Stimulated activated naive CD8-positive, alpha-beta T cell treated with anti-CD3 and anti-CD28 coated beads, Interleukin-15, Interleukin-2, amounts not matched to agents 100 U/mL and 50 U/mL, for 24 hours (primary cell): ENCODE results near the gene POU2AF3.
A peak's percentile ranks its signal among the peaks of the same experiment; 100 is the strongest.
"Not testable (repeated sequence)": the region's sequence is repeated elsewhere in the genome, so short reads cannot be mapped to it uniquely, and the experiment has no call there.

Source experiments
- ATAC-seq: fragments of 150-1000 bp; cut with Tn5 transposase; one replicate; pipeline ENCODE4 v1.10.0; 2021
- DNase-seq: peaks from one replicate; pipeline ENCODE4 v3.0.0; 2021

POU2AF3 gene, protein sequence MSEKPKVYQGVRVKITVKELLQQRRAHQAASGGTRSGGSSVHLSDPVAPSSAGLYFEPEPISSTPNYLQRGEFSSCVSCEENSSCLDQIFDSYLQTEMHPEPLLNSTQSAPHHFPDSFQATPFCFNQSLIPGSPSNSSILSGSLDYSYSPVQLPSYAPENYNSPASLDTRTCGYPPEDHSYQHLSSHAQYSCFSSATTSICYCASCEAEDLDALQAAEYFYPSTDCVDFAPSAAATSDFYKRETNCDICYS

DNA sequence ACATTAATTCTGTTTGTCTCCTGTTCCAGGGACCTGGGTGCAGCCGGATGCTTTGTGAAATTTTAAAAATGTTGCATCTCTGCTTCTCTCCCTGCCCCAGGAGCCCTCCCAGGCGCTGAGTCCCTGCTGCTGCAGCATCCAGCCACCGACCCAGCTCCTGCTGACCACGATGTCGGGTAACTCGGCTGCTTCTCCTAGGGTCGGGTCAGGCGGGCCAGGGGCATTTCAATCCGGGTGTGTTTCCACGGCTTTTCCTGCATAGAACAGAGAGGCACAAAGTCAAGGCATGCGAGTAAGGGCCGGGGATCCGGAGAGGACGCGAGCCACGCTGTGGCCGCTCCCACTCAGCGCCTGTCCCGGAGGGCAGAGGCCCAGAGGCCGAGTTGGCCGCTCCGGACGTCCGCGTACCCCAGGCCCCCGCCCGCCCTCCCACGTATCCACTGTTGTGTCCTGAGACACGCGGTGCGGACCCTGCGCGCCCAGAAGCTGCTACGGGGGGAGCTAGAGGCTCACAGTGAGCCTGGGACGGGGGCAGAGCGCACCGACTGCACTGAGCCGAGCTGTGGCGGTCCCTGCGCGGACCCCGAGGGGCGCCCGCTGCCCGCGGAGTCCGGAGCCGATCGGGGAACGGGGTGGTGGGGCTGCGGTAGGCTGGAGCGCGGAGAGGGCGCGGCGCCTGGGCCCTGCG is at the start of gene POU2AF3:
Gene POU2AF3, plus strand, starts transcription at position 134 of the 688 bp plus-strand sequence. Its CDS starts 36 bp downstream, at position 170.
- peak; percentile 9 for DNase-seq
- no peak for ATAC-seq

DNA sequence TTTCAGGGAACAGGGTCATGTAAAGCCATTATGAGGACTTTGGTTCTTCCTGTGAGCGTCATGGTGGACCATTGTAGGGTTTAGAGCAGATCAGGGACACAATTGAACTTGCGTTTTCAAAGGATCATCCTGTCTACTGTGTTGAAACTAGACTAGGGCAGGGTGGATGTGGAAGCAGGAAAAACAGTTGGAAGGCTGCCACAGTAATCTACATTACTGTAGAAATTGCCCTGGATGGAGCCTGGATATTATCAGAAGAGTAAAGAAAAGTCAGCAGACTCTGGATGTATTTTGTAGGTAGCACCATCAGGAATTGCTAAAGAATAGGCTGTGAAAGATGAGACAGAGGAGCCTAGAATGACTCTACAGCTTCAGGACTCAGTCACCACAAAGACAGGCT is 47.4 kb upstream of the POU2AF3 start:
- no peak for DNase-seq
- no peak for ATAC-seq

DNA sequence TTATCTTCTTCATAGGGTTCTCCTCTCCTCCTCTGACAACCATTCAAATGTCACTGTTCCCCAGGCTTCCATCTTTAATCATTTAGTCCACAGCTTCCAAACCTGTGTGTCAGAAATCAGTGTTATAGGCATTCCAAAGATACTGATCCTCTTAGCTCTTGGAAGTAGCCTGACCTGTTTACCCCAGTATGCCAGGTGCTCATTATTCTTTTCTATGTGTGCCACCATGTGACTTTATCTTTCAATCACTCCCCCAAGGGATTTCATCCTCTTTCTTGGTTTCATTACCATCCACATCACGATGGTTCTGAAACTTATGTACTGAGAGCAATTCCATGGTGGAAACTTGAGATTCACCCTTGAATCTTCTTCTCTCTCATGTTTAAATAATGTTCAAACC is 45.2 kb upstream of the POU2AF3 start:
- ATAC-seq (no peak), DNase-seq (no peak)

DNA sequence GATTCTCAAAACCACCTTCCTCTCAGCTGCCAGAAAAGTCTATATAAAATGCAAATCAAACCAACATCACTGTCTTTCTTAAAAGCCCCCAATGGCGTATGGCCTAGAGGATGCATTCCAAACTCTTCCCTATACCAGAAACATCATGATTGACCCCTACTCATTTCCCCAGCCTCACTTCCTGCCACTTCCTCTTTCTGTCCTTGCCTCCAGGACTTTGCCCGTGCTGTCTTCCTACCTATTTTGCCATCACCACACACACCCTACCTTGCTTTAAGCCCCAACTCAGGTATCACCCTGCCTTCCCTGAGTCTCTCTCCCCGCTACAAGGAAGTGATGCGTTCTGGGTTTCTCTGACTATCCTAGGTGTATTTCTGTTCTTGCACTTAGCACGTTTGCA is 44.7 kb upstream of the POU2AF3 start:
- ATAC-seq (no peak), DNase-seq (no peak)

DNA sequence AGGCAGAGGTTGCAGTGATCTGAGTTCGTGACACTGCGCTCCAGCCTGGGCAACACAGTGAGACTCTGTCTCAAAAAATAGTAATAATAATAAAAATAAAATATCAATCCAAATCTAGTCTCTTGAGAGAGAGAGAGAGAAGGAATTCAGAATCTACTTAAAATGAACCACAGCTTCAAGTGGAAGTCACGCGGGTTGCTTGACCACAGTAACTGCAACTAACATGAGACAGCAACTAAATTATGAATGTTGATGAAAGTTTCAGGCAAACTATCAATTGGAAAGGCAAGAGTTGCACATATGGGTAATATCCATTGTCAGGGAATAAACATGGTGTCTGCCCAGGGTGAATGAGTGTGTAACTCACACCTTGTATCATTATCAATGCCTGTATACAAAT is 40.3 kb upstream of the POU2AF3 start:
- ATAC-seq = no peak
- DNase-seq = no peak

DNA sequence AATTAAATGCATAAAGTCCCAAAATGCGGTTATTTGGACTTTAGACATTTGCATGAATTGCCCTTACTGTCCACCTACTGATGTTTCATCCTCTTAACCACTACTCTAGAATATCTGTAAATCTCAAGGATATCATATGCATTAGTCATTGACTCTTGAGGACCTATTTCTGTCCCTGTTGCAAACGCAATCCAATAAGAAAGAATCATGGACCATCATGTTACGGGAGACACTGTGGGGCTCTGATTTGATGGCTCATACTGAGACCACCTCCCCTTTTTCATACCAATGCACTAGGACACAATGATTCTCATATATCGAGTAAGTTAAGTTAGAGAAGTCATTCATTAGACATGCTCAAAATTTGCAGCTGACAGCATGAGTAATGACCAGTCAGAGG is 38.5 kb upstream of the POU2AF3 start:
- ATAC-seq = no peak
- no peak for DNase-seq

DNA sequence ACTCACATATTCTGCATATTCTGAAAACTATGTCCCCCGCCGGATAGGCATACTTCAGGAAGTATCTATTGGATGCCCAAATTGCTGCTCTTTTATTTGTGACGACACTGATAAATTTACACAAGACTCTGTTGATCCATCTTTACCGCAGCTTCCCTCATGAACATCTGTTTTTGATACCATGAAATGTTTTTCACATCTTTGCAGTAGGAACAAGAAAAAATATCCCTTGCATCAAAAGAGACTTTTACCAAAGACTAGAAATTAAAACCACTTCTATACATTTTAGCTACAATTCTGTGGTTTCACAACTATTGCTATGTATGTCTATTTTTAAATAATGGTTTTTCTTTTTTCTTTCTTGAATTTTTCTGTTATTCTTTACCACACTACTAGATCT is 37.5 kb upstream of the POU2AF3 start:
- ATAC-seq (no peak), DNase-seq (no peak)

DNA sequence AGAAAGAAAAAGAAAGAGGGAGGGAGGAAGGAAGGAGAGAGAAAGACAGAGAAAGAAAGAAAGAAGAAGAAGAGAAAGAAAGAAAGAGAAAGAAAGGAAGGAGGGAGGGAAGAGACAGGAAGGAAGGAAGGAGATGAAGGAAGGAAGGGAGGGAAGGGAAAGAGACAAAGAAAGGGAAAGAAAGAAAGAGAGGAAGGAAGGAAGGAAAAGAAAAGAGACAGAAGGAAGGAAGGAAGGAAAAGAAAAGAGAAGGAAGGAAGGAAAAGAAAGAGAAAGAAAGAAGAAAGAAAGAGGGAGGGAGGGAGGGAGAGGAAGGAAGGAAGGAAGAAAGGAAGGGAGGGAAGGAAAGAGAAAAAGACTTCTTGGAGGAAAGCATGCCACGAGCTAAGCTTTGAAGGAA is 33.7 kb upstream of the POU2AF3 start:
- ATAC-seq (no peak), DNase-seq (no peak)

DNA sequence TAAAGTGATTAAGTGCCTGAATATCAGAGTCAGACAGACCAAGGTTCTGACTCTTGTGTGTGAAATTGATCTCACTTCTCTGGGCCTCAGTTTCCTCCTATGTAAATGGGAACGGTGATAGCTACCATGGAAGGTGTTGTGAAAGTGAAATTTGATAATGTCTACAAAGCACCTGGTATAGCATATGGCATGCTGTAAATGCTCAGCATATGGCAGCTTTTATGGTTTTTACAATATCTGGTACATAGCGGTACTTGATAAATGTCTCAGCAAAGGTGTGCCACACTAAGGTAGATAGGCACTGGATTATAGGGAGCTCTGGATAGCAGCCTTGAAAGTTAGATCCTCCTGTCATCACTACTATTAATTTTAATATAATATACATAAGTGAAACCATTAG is 32.9 kb upstream of the POU2AF3 start:
- no peak for ATAC-seq
- no peak for DNase-seq

DNA sequence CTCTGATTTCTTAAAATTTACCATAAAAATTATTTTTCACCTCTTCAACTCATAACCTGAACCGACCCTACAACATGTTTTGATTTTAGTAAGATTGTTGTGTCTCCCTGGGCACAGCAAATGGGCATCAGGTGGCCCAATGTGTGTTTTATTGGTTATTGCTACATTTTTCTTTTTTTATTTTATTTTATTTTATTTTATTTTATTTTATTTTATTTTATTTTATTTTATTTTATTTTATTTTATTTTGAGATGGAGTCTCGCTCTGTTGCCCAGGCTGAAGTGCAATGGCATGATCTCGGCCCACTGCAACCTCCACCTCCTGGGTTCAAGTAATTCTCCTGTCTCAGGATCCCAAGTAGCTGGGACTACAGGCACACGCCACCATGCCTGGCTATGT is 30.0 kb upstream of the POU2AF3 start:
- not testable (repeated sequence) for DNase-seq, ATAC-seq

DNA sequence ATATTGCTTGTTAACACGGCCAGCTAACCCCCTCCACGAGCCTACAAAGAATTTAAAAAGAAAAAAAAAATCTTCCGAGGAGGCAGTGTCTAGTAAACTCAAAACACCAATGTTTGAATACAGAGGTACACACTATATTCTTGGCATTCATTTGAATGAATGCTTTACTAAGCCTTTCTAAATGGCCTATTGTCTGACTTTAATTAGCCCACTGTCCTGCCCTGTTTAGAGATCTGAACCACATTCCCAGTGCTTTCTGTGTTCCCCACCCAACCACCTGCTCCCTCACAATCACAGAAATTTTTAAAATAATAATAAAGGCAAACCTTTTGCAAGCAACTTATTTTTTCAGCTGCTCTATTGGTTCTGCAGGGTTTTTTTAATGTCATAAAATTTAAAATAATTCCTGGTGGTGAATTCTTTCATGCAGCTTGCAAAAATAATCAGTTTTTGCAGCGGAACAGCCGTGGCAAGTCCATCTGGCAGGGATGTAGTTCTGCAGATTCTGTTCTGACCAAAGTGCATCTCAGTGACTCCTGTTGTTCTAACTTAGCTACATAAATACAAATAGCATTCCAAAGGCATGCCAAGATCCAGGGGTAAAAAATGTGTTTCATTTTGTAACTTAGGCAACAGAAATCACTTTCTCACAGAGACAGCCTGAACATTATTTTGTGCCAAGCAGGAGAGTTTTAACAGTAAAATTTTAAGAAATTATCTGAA is 29.0 kb upstream of the POU2AF3 start:
- DNase-seq = no peak
- ATAC-seq = no peak

DNA sequence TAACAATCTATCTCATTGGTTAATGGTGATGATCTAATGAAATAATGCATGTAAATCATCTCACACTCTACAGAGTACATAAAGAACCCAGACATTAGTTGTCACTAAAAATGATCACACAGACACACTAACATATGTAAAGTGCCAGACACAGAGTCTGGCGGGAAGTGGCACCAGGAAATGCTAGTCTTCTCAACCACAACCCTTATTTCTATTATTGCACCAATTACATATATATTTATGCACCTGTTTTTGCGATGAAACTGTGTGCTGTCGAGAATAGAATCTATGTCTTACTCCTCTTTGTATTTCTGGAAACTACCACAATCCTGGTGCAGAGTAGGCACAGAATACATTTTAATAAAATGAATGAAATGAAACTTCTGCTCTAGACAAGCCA is 25.9 kb upstream of the POU2AF3 start:
- no peak for DNase-seq
- ATAC-seq = no peak

DNA sequence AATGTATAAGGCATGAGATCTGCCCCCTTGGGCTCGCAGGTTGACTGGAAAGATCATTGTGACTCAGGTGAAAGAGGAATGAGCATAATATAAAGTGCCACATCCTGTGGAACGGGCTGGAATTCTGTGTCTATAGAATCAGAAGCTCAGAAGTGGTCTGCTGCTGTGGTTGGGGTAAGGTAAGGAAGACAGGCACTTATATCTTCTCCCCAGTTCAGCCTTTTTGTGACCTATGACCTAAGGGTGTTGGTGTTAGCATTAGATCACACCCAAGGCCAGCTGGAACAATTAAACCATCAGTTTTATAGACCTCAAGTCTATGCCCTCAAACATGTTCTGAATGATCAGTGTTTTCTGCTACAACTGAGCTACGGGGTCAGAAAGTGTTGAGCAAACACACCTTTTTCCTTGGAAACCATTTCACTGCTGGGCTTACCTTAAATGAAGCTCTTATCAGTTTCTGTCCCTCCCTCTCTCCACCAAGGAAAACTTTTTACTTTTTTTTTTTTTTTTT is 15.7 kb upstream of the POU2AF3 start:
- ATAC-seq (no peak), DNase-seq (no peak)

DNA sequence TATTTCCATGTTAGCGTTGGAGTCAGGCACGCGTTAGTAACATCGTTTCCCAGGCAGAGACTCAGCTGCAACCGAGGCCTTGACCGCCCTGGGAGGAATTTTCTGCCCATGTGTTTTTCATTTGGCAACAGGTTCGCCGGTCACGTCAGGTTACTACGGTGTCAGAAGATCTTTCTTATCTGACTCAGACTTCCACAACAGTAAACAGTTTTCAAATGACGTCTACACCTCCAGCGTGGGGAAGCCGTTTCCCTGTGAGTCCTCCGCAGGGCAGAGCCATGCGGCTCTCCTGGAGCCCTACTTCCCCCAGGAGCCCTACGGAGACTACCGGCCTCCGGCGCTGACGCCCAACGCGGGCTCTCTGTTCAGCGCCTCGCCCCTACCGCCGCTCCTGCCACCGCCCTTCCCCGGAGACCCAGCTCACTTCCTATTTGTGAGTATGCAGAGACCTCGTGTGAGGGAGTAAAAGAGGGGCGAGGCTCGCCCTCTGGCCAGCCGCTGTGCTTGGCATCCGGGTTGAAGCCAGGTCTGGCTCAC is 14.3 kb upstream of the POU2AF3 start:
- DNase-seq (no peak), ATAC-seq (no peak)

DNA sequence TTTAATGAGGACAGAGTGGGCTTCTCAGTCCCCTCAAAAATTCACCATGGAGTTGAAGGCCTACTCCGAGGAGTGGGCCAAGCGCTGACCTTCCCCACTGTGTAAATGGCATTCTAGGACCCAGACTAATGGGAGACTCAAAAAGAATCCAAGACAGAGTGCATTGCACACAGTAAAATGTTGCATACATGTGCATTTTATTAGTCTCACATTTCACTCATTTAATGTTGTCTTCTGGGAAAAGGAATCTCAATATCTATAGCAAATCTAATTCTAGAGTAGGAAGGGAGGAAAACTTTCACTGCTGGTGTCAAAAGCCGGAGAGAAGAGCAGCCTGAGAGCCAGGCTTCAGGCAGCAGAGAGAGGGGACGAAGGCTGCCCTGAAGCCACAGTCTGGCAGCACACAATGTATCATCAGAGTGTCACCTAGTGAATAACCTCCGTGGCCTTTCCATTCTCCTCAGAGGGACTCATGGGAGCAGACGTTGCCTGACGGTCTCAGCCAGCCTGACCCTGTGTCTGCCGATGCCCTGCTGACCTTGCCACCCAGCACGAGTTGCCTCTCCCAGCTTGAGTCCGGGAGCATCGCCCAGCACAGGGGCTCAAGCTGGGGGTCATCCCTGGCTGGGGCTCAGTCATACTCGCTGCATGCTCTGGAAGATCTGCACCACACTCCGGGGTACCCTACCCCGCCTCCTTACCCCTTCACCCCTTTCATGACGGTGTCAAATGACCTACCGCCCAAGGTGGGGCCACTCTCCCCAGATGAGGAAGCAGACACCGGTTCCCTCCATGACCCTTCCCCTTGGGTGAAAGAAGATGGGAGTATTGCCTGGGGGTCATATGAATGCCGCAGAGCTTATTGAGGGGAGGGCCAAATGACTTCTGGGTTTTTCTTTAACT is 12.9 kb upstream of the POU2AF3 start:
- no peak for ATAC-seq
- DNase-seq = no peak

DNA sequence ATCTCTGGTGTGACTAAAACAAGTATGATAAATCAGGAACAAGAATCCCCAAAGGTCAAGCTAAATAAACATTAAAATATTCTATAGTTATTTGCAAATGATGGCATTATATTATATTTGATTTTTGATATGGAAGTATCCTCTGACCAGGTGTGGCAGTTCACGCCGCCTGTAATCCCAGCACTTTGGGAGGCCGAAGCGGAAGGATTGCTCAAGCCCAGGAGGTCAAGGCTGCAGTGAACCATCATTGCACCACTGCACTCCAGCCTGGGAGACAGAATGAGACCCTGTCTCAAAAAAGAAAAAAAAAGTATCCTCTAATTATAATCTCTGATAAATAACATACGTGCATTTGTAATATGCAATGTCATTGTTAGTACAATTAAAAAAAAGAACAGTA is 6.6 kb upstream of the POU2AF3 start:
- ATAC-seq = no peak
- no peak for DNase-seq

DNA sequence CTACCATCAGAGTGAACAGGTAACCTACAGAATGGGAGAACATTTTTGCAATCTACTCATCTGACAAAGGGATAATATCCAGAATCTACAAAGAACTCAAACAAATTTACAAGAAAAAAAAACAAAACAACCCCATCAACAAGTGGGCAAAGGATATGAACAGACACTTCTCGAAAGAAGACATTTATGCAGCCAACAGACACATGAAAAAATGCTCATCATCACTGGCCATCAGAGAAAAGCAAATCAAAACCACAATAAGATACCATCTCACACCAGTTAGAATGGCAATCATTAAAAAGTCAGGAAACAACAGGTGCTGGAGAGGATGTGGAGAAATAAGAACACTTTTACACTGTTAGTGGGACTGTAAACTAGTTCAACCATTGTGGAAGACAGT is 5.9 kb upstream of the POU2AF3 start:
- ATAC-seq, DNase-seq: not testable (repeated sequence)

DNA sequence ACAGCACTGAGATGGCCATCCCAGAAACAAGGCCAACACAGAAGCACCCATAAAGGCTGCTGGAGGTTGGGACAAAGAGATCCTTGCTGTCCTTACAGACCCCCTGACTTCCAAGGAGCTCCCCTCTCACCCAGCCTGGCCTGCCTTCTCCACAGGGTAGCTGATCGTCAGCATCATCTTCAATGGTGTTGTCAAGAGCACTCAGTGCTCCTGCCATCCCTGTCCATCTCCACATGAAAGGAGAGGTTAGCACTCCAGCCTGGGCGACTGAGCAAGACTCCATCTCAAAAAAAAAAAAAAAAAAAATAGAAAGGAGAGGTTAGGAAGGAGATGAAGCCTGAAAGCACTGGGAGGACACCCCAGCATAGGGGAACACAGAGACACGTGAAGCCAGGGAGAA is 2.1 kb upstream of the POU2AF3 start:
- DNase-seq (no peak), ATAC-seq (no peak)

DNA sequence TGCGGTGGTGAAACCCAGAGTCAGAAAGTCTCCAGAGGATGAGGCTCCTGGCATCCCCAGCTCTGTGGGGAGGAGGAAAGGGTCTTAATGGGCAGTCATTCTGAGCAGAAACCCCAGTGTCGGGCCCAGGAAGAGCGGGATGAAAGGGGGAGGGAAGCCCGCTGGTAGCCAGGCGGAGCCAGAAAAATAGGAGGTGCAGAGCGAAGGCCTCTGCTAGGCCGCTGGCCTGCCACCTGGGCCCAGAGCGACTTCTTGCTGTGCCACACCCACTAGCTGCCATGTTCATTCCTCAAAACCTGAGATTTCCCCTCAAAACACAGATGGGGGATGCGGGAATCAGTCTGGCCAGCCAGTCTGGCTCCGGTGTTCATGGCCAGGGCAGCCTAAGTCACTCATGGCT is 650 bp upstream of the POU2AF3 start:
- no peak for ATAC-seq

DNA sequence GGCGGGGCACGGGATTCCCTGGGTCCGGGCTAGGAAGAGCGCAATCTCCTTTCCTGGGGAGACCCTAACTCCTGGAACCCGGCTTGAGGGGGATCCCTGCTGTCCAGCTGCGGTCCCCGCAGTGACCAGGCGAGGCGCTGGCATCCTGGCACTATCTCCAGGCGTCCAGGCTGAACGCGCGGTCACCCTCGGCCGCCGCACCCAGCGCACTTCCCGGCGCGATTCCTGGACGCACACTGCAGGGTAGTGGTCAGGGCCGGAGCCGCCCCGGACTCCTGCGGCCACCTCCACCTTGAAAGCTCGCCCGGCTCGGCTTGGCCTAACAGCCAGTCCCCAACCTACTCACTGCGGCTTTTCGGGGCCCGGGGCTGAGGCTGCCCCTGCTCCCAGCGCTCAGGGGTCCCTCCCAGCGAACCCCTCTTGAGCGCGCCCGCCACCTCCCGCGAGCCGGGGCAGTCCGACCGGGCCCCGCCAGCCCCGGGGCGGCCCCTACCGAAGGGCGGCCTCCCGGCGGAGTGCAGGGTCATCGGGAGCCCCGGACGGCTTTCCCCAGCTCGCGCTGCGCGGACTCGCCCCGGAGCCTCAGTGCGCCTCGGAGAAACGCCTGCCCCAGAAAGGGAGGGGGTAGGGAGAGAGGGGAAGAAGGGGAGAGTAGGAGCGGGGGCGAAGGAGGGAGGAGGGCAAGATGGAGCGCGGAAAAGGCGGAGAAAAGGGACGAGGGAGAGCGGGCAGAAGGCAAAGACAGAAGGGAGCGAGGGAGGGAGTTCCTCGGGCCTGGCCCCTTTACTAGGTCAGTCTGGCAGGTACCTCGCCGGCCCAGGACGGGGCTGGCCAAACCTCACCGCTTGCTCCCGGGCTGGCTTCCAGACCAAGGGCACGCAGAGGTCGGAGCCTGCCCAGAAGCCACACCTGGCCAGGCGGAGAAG is 1.0 kb downstream of the POU2AF3 start:
- ATAC-seq (peak; percentile 33), DNase-seq (peak; percentile 34)

More for the DNA sequence above, 650 bp upstream of the POU2AF3 start:
- no peak for DNase-seq

DNA sequence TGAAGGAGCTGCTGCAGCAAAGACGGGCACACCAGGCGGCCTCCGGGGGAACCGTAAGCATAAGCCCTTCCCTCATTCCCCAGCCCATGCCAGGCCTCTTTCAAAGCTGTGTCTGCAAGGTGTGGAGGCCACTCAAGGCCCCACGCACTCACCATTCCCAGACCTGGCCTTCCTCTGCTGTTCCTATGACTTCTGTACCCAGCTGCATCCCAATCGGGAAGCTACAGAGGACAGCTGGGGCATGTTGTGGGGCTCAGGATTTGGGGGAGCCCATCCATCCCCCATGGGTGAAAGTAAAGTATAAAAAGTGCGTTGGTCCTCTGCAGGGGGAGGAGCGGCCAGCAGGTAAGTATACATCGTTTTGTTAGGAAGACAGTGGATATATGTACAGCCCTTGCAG is 2.2 kb downstream of the POU2AF3 start:
- DNase-seq = no peak
- ATAC-seq = no peak
